IMR-90 (cell line): ENCODE data around the gene CCL4. TPM values are rescaled to one million over a fixed set of nuclear protein-coding genes. Genes with fewer than 3 reads are reported as not detected.

Experiments
- ATAC-seq: fragments of 200-7000 bp; cut with Tn5 transposase; 2 replicates; pipeline ENCODE4 v1.9.1; 2020; ENCODE audit warnings: low read depth, mild to moderate bottlenecking, moderate library complexity
- BruUV-seq: library from RNA; stranded (reverse); fragments of 400-500 nt; replicated peaks from 2 replicates; lab custom pipeline; 2021; lab: Mats Ljungman, UMichigan
- CTCF ChIA-PET: fragments of 300-600 bp; formaldehyde crosslinking; extraction: SDS; loops from one replicate; lab custom pipeline; 2021; ENCODE audit warnings: antibody characterized with exemption; lab: Yijun Ruan, JAX
- POLR2A ChIA-PET: fragments of 300-600 bp; sonication (Branson Sonifier 250); formaldehyde crosslinking; loops from one replicate; lab custom pipeline; 2022; ENCODE audit warnings: antibody characterized with exemption; ENCODE audit not compliant: unreplicated experiment; lab: Charles Lee
- DNase-seq: peaks from one replicate; pipeline ENCODE4 v3.0.0; 2013
- H2AFZ ChIP-seq: replicated peaks from 2 replicates; pipeline ENCODE3; 2013; ENCODE audit warnings: low read length, mild to moderate bottlenecking; ENCODE audit not compliant: poor library complexity
- H2AK5ac ChIP-seq: 2 replicates; pipeline ENCODE4 v1.6.1; 2013; ENCODE audit warnings: low read depth, low read length, inconsistent platforms
- H2AK9ac ChIP-seq: replicated peaks from 2 replicates; pipeline ENCODE3; 2013; ENCODE audit warnings: mild to moderate bottlenecking, low read depth, low read length, moderate library complexity; ENCODE audit not compliant: poor library complexity
- H2BK120ac ChIP-seq: 2 replicates; pipeline ENCODE4 v1.6.1; 2013; ENCODE audit warnings: low read depth, low read length, inconsistent platforms
- H2BK15ac ChIP-seq: 3 replicates; pipeline ENCODE4 v1.6.1; 2013; ENCODE audit warnings: low read depth, low read length, inconsistent platforms
- H2BK20ac ChIP-seq: 2 replicates; pipeline ENCODE4 v1.6.1; 2013; ENCODE audit warnings: low read depth, mild to moderate bottlenecking, inconsistent platforms, low read length, moderate library complexity
- H2BK5ac ChIP-seq: 2 replicates; pipeline ENCODE4 v1.6.1; 2013; ENCODE audit warnings: mild to moderate bottlenecking, low read depth, low read length, inconsistent platforms; ENCODE audit not compliant: poor library complexity, severe bottlenecking
- H3K14ac ChIP-seq: replicated peaks from 2 replicates; pipeline ENCODE4 v1.6.1; 2013; ENCODE audit warnings: low read depth, low read length, inconsistent platforms
- H3K18ac ChIP-seq: 2 replicates; pipeline ENCODE4 v1.6.1; 2013; ENCODE audit warnings: low read depth, low read length, control low read depth
- H3K23ac ChIP-seq: 2 replicates; pipeline ENCODE4 v1.6.1; 2013; ENCODE audit warnings: low read depth, low read length, inconsistent platforms
- H3K27ac ChIP-seq: 2 replicates; pipeline ENCODE4 v1.5.1; 2013; ENCODE audit warnings: mild to moderate bottlenecking, control low read depth, low read length; ENCODE audit not compliant: insufficient read depth
- H3K27me3 ChIP-seq: 2 replicates; pipeline ENCODE4 v1.6.1; 2013; ENCODE audit warnings: low read length; ENCODE audit not compliant: control insufficient read depth, insufficient read depth
- H3K36me3 ChIP-seq: 2 replicates; pipeline ENCODE4 v1.6.1; 2013; ENCODE audit warnings: low read length, mixed read lengths; ENCODE audit not compliant: control insufficient read depth, insufficient read depth
- H3K4ac ChIP-seq: 2 replicates; pipeline ENCODE4 v1.6.1; 2013; ENCODE audit warnings: low read depth, low read length, inconsistent platforms
- H3K4me1 ChIP-seq: 2 replicates; pipeline ENCODE4 v1.6.1; 2013; ENCODE audit warnings: low read length, mixed read lengths; ENCODE audit not compliant: control insufficient read depth, insufficient read depth
- H3K4me2 ChIP-seq: 2 replicates; pipeline ENCODE4 v1.6.1; 2013; ENCODE audit warnings: low read depth, mild to moderate bottlenecking, control low read depth, low read length, moderate library complexity
- H3K4me3 ChIP-seq: 2 replicates; pipeline ENCODE4 v1.5.1; 2013; ENCODE audit warnings: low read depth, mild to moderate bottlenecking, control low read depth, low read length, moderate library complexity; ENCODE audit not compliant: insufficient read depth
- H3K56ac ChIP-seq: 2 replicates; pipeline ENCODE4 v1.6.1; 2013; ENCODE audit warnings: low read length, inconsistent platforms; ENCODE audit not compliant: insufficient read depth; ENCODE audit errors: extremely low read depth
- H3K79me1 ChIP-seq, 2 experiments: 2 replicates each; pipeline ENCODE4 v1.6.1; 2013; ENCODE audit warnings: low read length in 2 of 2, inconsistent platforms in 1 of 2, low read depth in 1 of 2
- H3K9ac ChIP-seq: 2 replicates; pipeline ENCODE4 v1.6.1; 2013; ENCODE audit warnings: low read depth, low read length, control low read depth
- H3K9me1 ChIP-seq: 2 replicates; pipeline ENCODE4 v1.6.1; 2013; ENCODE audit warnings: low read length, inconsistent platforms; ENCODE audit not compliant: insufficient read depth
- H3K9me3 ChIP-seq: 2 replicates; pipeline ENCODE4 v1.6.1; 2013; ENCODE audit warnings: low read length; ENCODE audit not compliant: control insufficient read depth, insufficient read depth
- H4K20me1 ChIP-seq: 2 replicates; pipeline ENCODE4 v1.6.1; 2013; ENCODE audit warnings: low read length, inconsistent platforms; ENCODE audit not compliant: insufficient read depth
- H4K5ac ChIP-seq: 2 replicates; pipeline ENCODE4 v1.6.1; 2013; ENCODE audit warnings: mild to moderate bottlenecking, low read depth, low read length, control low read depth
- H4K8ac ChIP-seq, 2 experiments: 2 replicates each; pipeline ENCODE4 v1.6.1; 2013; ENCODE audit warnings: low read depth in 2 of 2, low read length in 2 of 2, control low read depth in 1 of 2, inconsistent platforms in 1 of 2
- H4K91ac ChIP-seq: 2 replicates; pipeline ENCODE4 v1.6.1; 2013; ENCODE audit warnings: low read depth, low read length, inconsistent platforms; ENCODE audit not compliant: insufficient read depth
- BHLHE40 ChIP-seq: fragments of 150-350 bp; IDR thresholded peaks from 2 replicates; pipeline ENCODE4 v1.6.1; 2016; ENCODE audit warnings: mild to moderate bottlenecking, low read depth, low read length
- CEBPB ChIP-seq: IDR thresholded peaks from 2 replicates; pipeline ENCODE4 v1.6.1; 2012; ENCODE audit warnings: low read depth, low read length, improper control_type of control experiment
- MAZ ChIP-seq: IDR thresholded peaks from 2 replicates; pipeline ENCODE4 v1.6.1; 2012; ENCODE audit warnings: low read depth, mild to moderate bottlenecking, low read length, improper control_type of control experiment, moderate library complexity, borderline replicate concordance
- MXI1 ChIP-seq: IDR thresholded peaks from 2 replicates; pipeline ENCODE4 v1.6.1; 2012; ENCODE audit warnings: low read depth, mild to moderate bottlenecking, low read length, moderate library complexity, borderline replicate concordance
- POLR2A ChIP-seq: IDR thresholded peaks from 2 replicates; pipeline ENCODE4 v1.6.1; 2012; ENCODE audit warnings: mild to moderate bottlenecking, low read depth, low read length
- WGBS, 2 experiments: methylation state at CpG; one replicate each; pipeline versions ENCODE4 v1.1.5 to v1.1.7; 2013; ENCODE audit warnings: missing lambda C conversion rate in 2 of 2; ENCODE audit not compliant: insufficient read length in 1 of 2; ENCODE audit errors: extremely low coverage in 2 of 2; 5-methylcytosine and 5-hydroxymethylcytosine counted together
- dilution Hi-C: fragments of 300-500 bp; cut with HindIII; formaldehyde crosslinking; loops from one replicate; pipeline ENCODE4 v1.14.3; 2018; ENCODE audit warnings: low sequenced_read_pairs; ENCODE audit not compliant: unreplicated experiment
- in situ Hi-C: fragments of 300-500 bp; cut with MboI; formaldehyde crosslinking; loops from 3 replicates; pipeline ENCODE4 v1.14.3; 2019; ENCODE audit warnings: low sequenced_read_pairs, inconsistent platforms, mixed read lengths
- intact Hi-C: fragments of 100-400 bp; cut with micrococcal nuclease; formaldehyde crosslinking; loops from 2 replicates; pipeline ENCODE4 v1.10.0; 2022
- polyA plus RNA-seq, 3 experiments: library from polyadenylated mRNA; depleted of rRNA; stranded (reverse); fragments of >200 nt; gene quantifications; 2 replicates each; pipeline ENCODE4 v1.2.3, GENCODE V29; 2012; ENCODE audit warnings: low replicate concordance in 1 of 3
- total RNA-seq: library from RNA; depleted of rRNA; stranded (reverse); fragments of >200 nt; gene quantifications from 2 replicates; pipeline ENCODE4 v1.2.3, GENCODE V29; 2012

The CCL4 gene
- total and polyA plus RNA-seq, 2 of the 4 experiments (the other 2 are of a cell fraction): not detected

- no peak for TF ChIP-seq CEBPB
Observed at GRCh38 chr17:36144981-36145729, 41.5 kb downstream of the CCL4 start (continued).

- no peak overlapping the region for H3K9ac ChIP-seq
- no peaks in the 10 kb centered on the region for H3K79me1 ChIP-seq
- ATAC-seq (no peak), DNase-seq (no peak)
- no CpG with 5 or more reads among the region's 3 CpGs for WGBS, 2 experiments
- no peak overlapping the region for H4K8ac ChIP-seq
- H3K56ac ChIP-seq: no peak overlapping the region
- dilution Hi-C loops (no loop called here), in situ Hi-C loops (loop anchor here (5.0 kb wide), 1 partner anchor 175 kb away; no protein-coding TSS in a partner anchor), intact Hi-C loops (loop anchor here (5.0 to 10.0 kb wide), 2 partner anchors 55 to 83 kb away; partner anchors contain the start of gene CCL18)
- no peaks in the 10 kb centered on the region for H3K9me3 ChIP-seq
- no peak overlapping the region for H3K4me2 ChIP-seq
- H3K14ac ChIP-seq: no peak overlapping the region
- no peak overlapping the region for H2BK120ac ChIP-seq
- H2BK5ac ChIP-seq: no peak overlapping the region
- H3K18ac ChIP-seq: no peak overlapping the region
- TF ChIP-seq MAZ (no peak), CEBPB (no peak), POLR2A (no peak), BHLHE40 (no peak), MXI1 (no peak)
- POLR2A ChIA-PET: no interaction called here
- no peak overlapping the region for H2AFZ ChIP-seq
- peaks cover 1% of the 10 kb centered on the region for H3K27me3 ChIP-seq
- H2BK15ac ChIP-seq: no peak overlapping the region
- H3K36me3 ChIP-seq: no peaks in the 10 kb centered on the region
- no peaks in the 10 kb centered on the region for H3K4me1 ChIP-seq
- no peak overlapping the region for H2AK5ac ChIP-seq
- peak overlapping the region; percentile 17 for H2AK9ac ChIP-seq
- H4K5ac ChIP-seq: no peak overlapping the region
- no peaks in the 10 kb centered on the region for H4K20me1 ChIP-seq
- CTCF ChIA-PET: interaction anchor here (0.8 to 2.5 kb wide), 6 partner anchors 28 to 315 kb away, joined by 3 to 14 read pairs (median 4); no protein-coding TSS in a partner anchor
- H4K91ac ChIP-seq: no peak overlapping the region
- H3K27ac ChIP-seq: no peak overlapping the region
- H3K4me3 ChIP-seq: no peak overlapping the region
- BruUV-seq: no TSS peak
- no peak overlapping the region for H2BK20ac ChIP-seq
- H3K9me1 ChIP-seq: no peaks in the 10 kb centered on the region
- H3K4ac ChIP-seq: no peak overlapping the region
- H3K23ac ChIP-seq: no peak overlapping the region
Observed at GRCh38 chr17:36147601-36148000, 44.0 kb downstream of the CCL4 start.
